ENCODE measurements around the gene SLITRK6.
"Not testable (repeated sequence)": the region's sequence is repeated elsewhere in the genome, so short reads cannot be mapped to it uniquely, and the experiment has no call there.

Gene SLITRK6

DNA sequence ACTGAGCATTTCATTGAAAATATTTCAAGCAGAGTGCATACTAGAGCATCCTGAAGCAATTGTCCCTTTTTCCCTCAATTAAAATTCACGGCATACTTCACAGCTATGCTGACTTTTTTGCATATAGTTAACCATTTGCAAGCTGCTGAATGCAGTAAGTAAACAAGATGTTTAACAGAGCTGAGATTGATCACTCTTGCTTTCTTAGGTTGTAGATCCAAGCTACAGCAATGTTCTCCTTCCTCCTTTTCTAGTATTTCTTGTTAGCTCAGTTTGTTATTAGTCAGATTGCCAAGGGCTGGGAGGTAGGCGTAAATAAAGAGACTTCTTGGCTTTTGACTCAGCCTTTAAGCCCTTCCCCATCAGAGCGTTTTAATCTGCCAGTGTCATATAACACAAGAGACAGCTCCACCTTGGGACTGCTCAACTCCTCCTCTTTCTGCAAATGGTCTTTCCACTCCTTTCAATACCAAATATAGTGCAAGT lies at the start of gene SLITRK6:
Gene SLITRK6 (minus strand): TSS at position 323 of the 486 bp plus-strand sequence. CDS start 2,911 bp downstream, outside the sequence.
- in situ Hi-C loops (cut with HindIII; ENCODE audit: low sequenced_read_pairs) = no loop called here

- in situ Hi-C loops (cut with HindIII; ENCODE audit: low sequenced_read_pairs) = no loop called here
These were observed 47.8 kb upstream of the SLITRK6 start for GRCh38 chr13:85847012-85847411.

DNA sequence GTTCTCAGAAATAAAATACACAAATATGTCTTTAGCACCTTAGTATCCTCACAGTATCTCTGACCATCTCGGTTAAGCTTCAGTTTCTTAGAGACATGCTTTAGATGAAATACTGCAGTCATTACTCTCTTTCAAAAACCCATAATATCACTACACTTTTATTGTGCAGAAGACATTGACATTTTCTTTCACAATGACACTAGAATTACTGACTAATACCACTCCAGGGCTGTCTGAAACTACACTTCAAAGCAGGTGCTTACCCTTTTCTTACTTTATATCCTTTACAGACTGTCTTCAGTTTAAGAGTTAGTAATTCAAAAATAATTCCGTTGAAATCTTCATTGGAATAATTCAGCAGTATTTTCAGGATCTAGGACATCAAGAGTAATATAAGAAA lies 42.2 kb upstream of the SLITRK6 start:
- in situ Hi-C loops (cut with HindIII; ENCODE audit: low sequenced_read_pairs) = no loop called here

DNA sequence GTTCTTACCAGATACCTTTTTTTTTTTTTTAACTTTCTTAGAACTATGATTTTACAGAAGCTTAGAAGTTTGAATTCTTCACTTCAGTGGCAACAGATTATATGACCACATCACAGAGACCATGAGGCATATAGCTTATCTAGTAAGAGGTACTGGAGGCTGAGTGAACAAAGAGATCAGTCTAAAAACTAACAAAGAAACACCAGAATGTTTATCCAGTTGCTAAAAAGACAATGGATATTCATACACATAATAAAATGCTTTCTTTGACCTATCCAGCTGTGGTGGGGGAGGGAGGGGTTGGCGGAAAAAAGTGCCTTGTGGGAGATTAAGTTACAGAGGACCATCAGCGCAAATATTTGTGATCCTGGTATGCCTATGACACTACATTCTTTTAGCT lies 34.7 kb upstream of the SLITRK6 start:
- in situ Hi-C loops (cut with HindIII; ENCODE audit: low sequenced_read_pairs) = no loop called here

DNA sequence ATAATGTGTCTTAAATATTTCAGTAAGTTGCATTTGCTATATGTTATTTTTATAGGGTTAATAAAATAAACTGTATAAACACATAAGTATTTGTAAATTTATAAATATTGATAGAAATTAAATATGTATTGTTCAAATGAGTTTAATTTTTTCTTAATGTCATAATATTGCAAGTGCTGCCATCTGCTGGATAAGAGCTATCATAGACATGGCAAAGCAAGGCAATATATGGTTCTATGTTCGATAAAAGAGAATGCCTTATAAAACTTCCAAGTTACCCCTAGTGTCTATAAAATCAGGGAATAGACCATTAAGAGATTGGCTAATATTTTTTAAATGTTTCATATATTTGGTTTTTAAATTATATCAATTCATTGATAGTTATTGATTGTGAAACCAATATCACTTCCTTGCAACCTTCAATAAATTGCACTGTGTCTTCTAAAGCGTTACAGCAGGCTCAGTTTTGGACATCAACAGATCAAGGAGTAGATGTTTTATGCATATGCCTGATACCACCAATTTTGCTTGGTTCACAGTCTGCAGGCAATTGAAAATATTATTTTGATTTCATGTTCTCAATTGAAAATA lies 29.0 kb upstream of the SLITRK6 start:
- in situ Hi-C loops (cut with HindIII; ENCODE audit: low sequenced_read_pairs) = no loop called here

DNA sequence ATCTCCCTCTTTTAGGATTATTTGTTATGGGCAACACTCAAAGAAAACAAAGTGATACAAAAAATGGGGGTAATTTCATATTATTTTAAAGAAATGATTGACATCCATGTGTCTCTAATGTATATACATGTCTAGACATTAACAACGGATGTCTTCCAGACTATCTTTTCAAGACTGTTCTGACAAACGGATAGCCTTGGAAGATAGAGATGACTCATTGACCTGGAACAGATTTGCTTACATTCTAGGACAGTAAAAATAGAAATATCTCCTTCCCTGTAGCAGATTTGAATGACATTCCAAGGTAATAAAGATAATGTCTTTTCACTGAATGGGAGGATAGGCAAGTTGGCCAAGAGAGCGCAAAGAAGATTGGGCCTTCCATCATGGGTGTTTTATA lies 26.2 kb upstream of the SLITRK6 start:
- in situ Hi-C loops (cut with HindIII; ENCODE audit: low sequenced_read_pairs) = no loop called here

- in situ Hi-C loops (cut with HindIII; ENCODE audit: low sequenced_read_pairs) = loop anchor here (25.0 kb wide), 1 partner anchor 912 kb away; no protein-coding TSS in a partner anchor
These were observed 24.6 kb upstream of the SLITRK6 start for GRCh38 chr13:85823832-85824231.

GRCh38 chr13:85819513-85819912 lies 20.3 kb upstream of the SLITRK6 start:
- in situ Hi-C loops (cut with HindIII; ENCODE audit: low sequenced_read_pairs) = loop anchor here (25.0 kb wide), 1 partner anchor 907 kb away; no protein-coding TSS in a partner anchor

- in situ Hi-C loops (cut with HindIII; ENCODE audit: low sequenced_read_pairs) = loop anchor here (25.0 kb wide), 1 partner anchor 904 kb away; no protein-coding TSS in a partner anchor
These were observed 17.2 kb upstream of the SLITRK6 start for GRCh38 chr13:85816413-85816812.

DNA sequence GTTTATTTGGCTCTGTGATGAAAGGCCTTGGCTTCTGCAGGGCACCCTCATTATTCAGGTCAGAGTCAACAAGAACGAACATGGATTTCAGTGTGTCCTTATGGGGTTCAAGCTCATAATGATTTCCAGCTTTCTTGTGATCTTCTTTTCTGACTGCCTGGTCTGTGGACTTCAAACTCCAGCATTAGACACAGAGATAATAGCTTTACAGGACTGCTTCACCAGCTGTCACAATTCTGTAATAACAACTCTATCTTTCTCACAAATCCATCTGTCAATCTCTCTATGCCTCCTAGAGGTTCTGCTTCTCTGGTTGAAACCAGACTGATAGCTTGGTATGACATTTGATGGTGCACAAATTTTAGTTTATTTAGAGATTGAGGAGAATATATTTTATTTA lies 13.1 kb upstream of the SLITRK6 start:
- in situ Hi-C loops (cut with HindIII; ENCODE audit: low sequenced_read_pairs) = loop anchor here (25.0 kb wide), 1 partner anchor 900 kb away; no protein-coding TSS in a partner anchor

DNA sequence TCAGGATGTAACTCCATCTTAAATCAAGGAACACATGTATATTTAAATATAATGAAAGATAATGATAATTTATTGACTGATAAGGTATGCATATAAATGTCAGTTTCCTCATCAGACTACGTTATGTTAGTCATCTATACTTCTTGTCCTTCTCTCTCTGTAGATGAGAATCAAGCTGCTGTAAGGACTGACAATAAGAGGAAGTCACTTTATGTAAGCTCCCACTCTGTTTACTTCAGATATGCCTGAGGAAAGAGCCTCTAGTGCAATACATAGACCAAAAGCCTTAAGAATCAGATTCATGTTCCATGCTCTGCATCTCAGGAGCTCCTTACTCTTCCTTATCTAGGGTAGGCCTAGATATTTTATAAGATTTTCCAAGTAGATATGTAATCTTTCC lies 9.6 kb upstream of the SLITRK6 start:
- in situ Hi-C loops (cut with HindIII; ENCODE audit: low sequenced_read_pairs) = loop anchor here (25.0 kb wide), 1 partner anchor 897 kb away; no protein-coding TSS in a partner anchor

DNA sequence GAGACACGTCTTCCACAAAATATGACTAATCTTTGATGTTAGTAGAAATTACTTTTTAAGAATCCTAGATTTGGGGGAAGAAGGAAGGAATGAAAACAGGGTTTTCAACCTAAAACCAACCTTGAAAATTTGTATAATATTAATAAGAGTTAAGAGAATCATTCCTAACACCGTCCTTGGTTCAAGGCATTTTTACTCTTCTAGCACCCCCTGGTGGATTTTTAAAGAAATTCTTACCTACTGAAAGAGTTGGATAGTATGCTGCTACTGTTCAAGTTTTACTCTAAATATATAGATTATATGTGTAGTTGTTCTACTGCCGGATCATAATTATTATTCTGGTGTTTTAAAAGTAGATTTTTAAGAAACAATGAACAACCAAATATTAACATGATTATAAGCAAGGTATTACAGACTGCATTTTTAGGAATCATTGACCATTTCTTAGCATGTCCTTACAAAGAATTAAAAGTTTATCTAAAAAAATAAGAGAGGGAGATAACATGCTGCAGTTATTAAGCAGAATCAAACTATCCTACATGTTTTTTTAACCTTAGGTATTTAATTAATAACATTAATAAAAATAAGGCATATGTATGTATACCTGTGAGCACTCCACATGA lies 7.4 kb upstream of the SLITRK6 start:
- in situ Hi-C loops (cut with HindIII; ENCODE audit: low sequenced_read_pairs) = loop anchor here (25.0 kb wide), 1 partner anchor 894 kb away; no protein-coding TSS in a partner anchor

- in situ Hi-C loops (cut with HindIII; ENCODE audit: low sequenced_read_pairs) = no loop called here
These were observed 663 bp downstream of the SLITRK6 start for GRCh38 chr13:85798556-85798955.

GRCh38 chr13:85797311-85797710 lies 1.9 kb downstream of the SLITRK6 start:
- in situ Hi-C loops (cut with HindIII; ENCODE audit: low sequenced_read_pairs) = no loop called here

DNA sequence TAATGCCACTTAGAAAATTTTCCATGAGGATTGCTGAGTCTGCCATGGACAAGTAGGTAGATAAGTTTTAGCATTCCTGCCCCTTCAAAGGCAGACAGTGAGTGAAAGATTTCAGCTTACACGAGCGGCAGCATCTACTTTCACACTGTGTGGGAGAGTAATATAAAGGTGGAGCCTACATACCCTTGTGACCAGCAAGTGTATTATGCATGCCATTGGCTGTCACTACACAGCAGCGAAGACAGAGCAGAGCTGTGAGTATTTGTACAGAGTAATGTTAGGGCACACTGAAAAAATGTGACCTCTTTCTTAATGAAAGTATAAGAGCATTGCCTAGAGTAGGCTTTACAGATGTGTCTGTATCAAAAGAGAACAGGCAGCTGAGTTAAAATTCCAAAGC lies 14.0 kb downstream of the SLITRK6 start:
- in situ Hi-C loops (cut with HindIII; ENCODE audit: low sequenced_read_pairs) = no loop called here

- in situ Hi-C loops (cut with HindIII; ENCODE audit: low sequenced_read_pairs) = no loop called here
These were observed 26.9 kb downstream of the SLITRK6 start for GRCh38 chr13:85772367-85772766.

GRCh38 chr13:85771856-85772255 lies 27.4 kb downstream of the SLITRK6 start:
- in situ Hi-C loops (cut with HindIII; ENCODE audit: low sequenced_read_pairs) = no loop called here

DNA sequence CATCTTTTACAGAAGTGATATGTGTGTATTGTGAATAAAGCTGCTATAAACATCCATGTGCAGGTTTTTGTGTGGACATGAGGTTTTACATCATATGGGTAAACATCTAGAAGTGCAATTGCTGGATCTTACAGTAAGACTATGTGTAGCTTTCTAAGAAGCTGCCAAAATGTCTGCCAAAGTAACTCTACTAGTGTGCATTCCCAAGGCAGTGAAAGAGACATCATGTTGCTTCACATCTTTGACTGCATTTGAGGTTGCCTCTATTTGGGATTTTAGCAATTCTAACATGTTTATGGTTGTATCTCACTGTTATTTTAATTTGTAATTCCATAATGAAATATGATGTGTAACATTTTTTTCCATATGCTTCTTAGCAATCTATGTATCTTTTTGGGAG lies 30.3 kb downstream of the SLITRK6 start:
- in situ Hi-C loops (cut with HindIII; ENCODE audit: low sequenced_read_pairs) = no loop called here

GRCh38 chr13:85755123-85755522 lies 44.1 kb downstream of the SLITRK6 start:
- in situ Hi-C loops (cut with HindIII; ENCODE audit: low sequenced_read_pairs) = no loop called here

DNA sequence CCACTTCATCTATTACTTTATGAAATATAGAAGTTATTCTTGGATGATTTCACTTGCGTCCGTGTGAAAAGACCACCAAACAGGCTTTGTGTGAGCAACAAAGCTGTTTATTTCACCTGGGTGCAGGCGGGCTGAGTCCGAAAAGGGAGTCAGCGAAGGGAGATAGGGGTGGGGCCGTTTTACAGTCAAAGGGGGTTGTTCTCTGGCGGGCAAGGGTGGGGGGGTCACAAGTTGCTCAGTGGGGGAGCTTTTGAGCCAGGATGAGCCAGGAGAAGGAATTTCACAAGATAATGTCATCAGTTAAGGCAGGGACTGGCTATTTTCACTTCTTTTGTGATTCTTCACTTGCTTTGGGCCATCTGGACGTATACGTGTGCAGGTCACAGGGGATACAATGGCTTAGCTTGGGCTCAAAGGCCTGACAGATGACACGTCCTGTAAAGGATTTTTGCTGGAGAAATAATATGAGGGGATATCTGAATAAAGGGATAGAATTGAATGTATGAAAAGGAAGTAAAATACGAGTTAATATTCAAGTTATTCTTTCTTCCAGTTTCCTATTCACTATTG lies 55.9 kb downstream of the SLITRK6 start:
- in situ Hi-C loops (cut with HindIII; ENCODE audit: low sequenced_read_pairs) = not testable (repeated sequence)

Data from DLD1 (cell line).